A673 (cell line): ENCODE data around the gene SMPDL3B. TPM values are rescaled to one million over a fixed set of nuclear protein-coding genes. Genes with fewer than 3 reads are reported as not detected.

ENCODE experiments used
- BruUV-seq: library from RNA; stranded (reverse); fragments of 400-500 nt; replicated peaks from 2 replicates; lab custom pipeline; 2021; lab: Mats Ljungman, UMichigan
- CTCF ChIA-PET: fragments of 300-600 bp; sonication (Branson Sonifier 250); formaldehyde crosslinking; loops from one replicate; lab custom pipeline; 2022; ENCODE audit warnings: antibody characterized with exemption; lab: Charles Lee
- POLR2A ChIA-PET: fragments of 300-600 bp; sonication (Branson Sonifier 250); formaldehyde crosslinking; loops from one replicate; lab custom pipeline; 2022; ENCODE audit warnings: antibody characterized with exemption; ENCODE audit not compliant: low non-redundant PET; lab: Charles Lee
- DNase-seq: peaks from one replicate; pipeline ENCODE4 v3.0.0-alpha.2; 2015; ENCODE audit warnings: low spot score
- H3K27ac ChIP-seq: fragments of 200-600 bp; sonication (generic); 2 replicates; pipeline ENCODE4 v1.5.1; 2016; ENCODE audit warnings: mixed run types, low read depth, mild to moderate bottlenecking, mixed read lengths, antibody characterized with exemption, low read length; ENCODE audit not compliant: poor library complexity, severe bottlenecking
- H3K27me3 ChIP-seq: fragments of 200-600 bp; sonication (generic); replicated peaks from 2 replicates; pipeline ENCODE4 v1.6.1; 2017; ENCODE audit warnings: mixed run types, low read depth, mild to moderate bottlenecking, mixed read lengths, antibody characterized with exemption, low read length; ENCODE audit not compliant: insufficient read depth, poor library complexity
- H3K36me3 ChIP-seq: fragments of 200-600 bp; sonication (generic); 2 replicates; pipeline ENCODE4 v1.6.1; 2016; ENCODE audit warnings: mixed run types, mild to moderate bottlenecking, mixed read lengths, antibody characterized with exemption, low read length; ENCODE audit not compliant: insufficient read depth, poor library complexity, severe bottlenecking
- H3K4me1 ChIP-seq: fragments of 200-600 bp; sonication (generic); 2 replicates; pipeline ENCODE4 v1.6.1; 2017; ENCODE audit warnings: mixed run types, mild to moderate bottlenecking, mixed read lengths, antibody characterized with exemption, low read length; ENCODE audit not compliant: insufficient read depth, poor library complexity, severe bottlenecking
- H3K4me3 ChIP-seq: fragments of 200-600 bp; sonication (generic); 2 replicates; pipeline ENCODE4 v1.5.1; 2016; ENCODE audit warnings: low read depth, mixed run types, mild to moderate bottlenecking, mixed read lengths, low read length; ENCODE audit not compliant: poor library complexity, severe bottlenecking
- H3K9me3 ChIP-seq: fragments of 200-600 bp; sonication (generic); 2 replicates; pipeline ENCODE4 v1.6.1; 2016; ENCODE audit warnings: mixed run types, low read depth, mild to moderate bottlenecking, mixed read lengths, antibody characterized with exemption, low read length; ENCODE audit not compliant: poor library complexity, severe bottlenecking
- CTCF ChIP-seq: fragments of 300-800, 200-600 bp; sonication (generic); conservative IDR thresholded peaks from 2 replicates; pipeline ENCODE4 v1.5.1; 2017; ENCODE audit warnings: low read depth, mild to moderate bottlenecking, antibody characterized with exemption, low read length, moderate library complexity, mixed read lengths
- EZH2 ChIP-seq: fragments of 200-600 bp; sonication (generic); IDR thresholded peaks from 2 replicates; pipeline ENCODE4 v1.6.1; 2017; ENCODE audit warnings: borderline replicate concordance, low read depth, mild to moderate bottlenecking, mixed read lengths, antibody characterized with exemption, low read length; ENCODE audit not compliant: poor library complexity, severe bottlenecking
- intact Hi-C: fragments of 100-400 bp; cut with micrococcal nuclease; formaldehyde crosslinking; loops from one replicate; pipeline ENCODE4 v1.10.0; 2022; ENCODE audit not compliant: unreplicated experiment
- total RNA-seq: library from RNA; stranded (reverse); gene quantifications from 2 replicates; pipeline ENCODE4 v1.2.3, GENCODE V29; 2021

Gene SMPDL3B
- total RNA-seq, 1 experiment from 2014 or later, result 0.62 TPM

- peaks cover 3% of the 10 kb centered on the region for H3K36me3 ChIP-seq
- peak overlapping the region; percentile 61 for H3K27ac ChIP-seq
- CTCF ChIA-PET, result no interaction called here
- H3K4me3 ChIP-seq, result peak overlapping the region; percentile 84
- POLR2A ChIA-PET, result no interaction called here
- no peak for TF ChIP-seq CTCF
- no peak for TF ChIP-seq EZH2
- peaks cover 6% of the 10 kb centered on the region for H3K4me1 ChIP-seq
- DNase-seq, result no peak
- no peaks in the 10 kb centered on the region for H3K27me3 ChIP-seq
- no peaks in the 10 kb centered on the region for H3K9me3 ChIP-seq
- intact Hi-C loops, result no loop called here
- BruUV-seq, result no TSS peak
These were observed 26.2 kb downstream of the SMPDL3B start for GRCh38 chr1:27960762-27961645.

- BruUV-seq, result no TSS peak
These were observed 26.9 kb downstream of the SMPDL3B start for GRCh38 chr1:27961646-27962221.

GRCh38 chr1:27963393-27963792 lies 28.6 kb downstream of the SMPDL3B start:
- ChIA-PET CTCF (no interaction called here), POLR2A (no interaction called here)
- DNase-seq, result no peak
- Histone ChIP-seq H3K27ac (no peak overlapping the region), H3K36me3 (peaks cover 3% of the 10 kb centered on the region), H3K9me3 (no peaks in the 10 kb centered on the region), H3K27me3 (no peaks in the 10 kb centered on the region), H3K4me1 (peaks cover 6% of the 10 kb centered on the region), H3K4me3 (no peak overlapping the region)
- no TSS peak for BruUV-seq
- intact Hi-C loops, result no loop called here
- no peak for TF ChIP-seq EZH2

More at GRCh38 chr1:27961646-27962221, 26.9 kb downstream of the SMPDL3B start:
- DNase-seq, result no peak
- ChIA-PET CTCF (no interaction called here), POLR2A (no interaction called here)
- H3K27me3 ChIP-seq, result no peaks in the 10 kb centered on the region
- H3K9me3 ChIP-seq, result no peaks in the 10 kb centered on the region
- TF ChIP-seq CTCF (no peak), EZH2 (no peak)
- intact Hi-C loops, result no loop called here
- no peak overlapping the region for H3K4me3 ChIP-seq
- H3K27ac ChIP-seq, result no peak overlapping the region
- H3K36me3 ChIP-seq, result peaks cover 3% of the 10 kb centered on the region
- peaks cover 6% of the 10 kb centered on the region for H3K4me1 ChIP-seq
